IPS-NIHi7 (cell line): ENCODE data around the gene RELN.
A peak's percentile ranks its signal among the peaks of the same experiment; 100 is the strongest.
"Not testable (repeated sequence)": the region's sequence is repeated elsewhere in the genome, so short reads cannot be mapped to it uniquely, and the experiment has no call there.

Experiments
- DNase-seq: peaks from one replicate; pipeline ENCODE4 v3.0.0; 2012; ENCODE audit warnings: mixed read lengths; ENCODE audit errors: extremely low spot score

Gene RELN

GRCh38 chr7:103791894-103792293 is 197.6 kb downstream of the RELN start:
- no peak for DNase-seq

DNA sequence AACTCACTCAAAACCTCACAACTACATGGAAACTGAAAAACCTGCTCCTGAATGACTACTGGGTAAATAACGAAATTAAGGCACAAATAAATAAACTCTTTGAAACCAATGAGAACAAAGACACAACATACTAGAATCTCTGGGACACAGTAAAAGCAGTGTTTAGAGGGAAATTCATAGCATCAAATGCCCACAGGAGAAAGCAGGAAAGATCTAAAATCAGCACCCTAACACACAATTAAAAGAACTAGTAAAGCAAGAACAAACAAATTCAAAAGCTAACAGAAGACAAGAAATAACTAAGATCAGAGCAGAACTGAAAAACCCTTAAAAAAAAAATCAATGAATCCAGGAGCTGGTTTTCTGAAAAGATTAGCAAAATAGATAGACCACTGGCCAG is 202.4 kb downstream of the RELN start:
- DNase-seq = not testable (repeated sequence)

GRCh38 chr7:103784646-103785286 is 204.7 kb downstream of the RELN start:
- DNase-seq = no peak

GRCh38 chr7:103781409-103781808 is 208.0 kb downstream of the RELN start:
- DNase-seq = no peak

- DNase-seq = not testable (repeated sequence)
These were observed 208.9 kb downstream of the RELN start for GRCh38 chr7:103780561-103780960.

DNA sequence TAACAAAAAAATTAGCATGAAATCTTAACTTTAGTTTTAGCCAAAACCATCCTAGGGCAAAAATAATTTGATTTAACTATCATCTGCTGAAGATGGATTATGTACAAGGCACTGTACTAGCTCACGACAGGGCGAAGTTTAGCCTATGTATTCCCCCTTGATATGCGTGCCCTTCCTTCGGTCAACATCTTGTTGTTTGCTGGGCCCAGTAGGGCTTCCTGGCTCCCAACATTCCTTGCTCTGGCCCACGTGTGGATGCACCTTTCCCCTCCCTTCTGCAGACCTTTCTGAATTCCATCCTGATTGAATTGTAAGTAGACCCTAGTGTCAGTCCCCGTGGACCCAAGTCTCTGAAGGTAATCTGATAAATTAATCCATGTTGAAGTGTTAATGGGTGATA is 212.0 kb downstream of the RELN start:
- DNase-seq = no peak

DNA sequence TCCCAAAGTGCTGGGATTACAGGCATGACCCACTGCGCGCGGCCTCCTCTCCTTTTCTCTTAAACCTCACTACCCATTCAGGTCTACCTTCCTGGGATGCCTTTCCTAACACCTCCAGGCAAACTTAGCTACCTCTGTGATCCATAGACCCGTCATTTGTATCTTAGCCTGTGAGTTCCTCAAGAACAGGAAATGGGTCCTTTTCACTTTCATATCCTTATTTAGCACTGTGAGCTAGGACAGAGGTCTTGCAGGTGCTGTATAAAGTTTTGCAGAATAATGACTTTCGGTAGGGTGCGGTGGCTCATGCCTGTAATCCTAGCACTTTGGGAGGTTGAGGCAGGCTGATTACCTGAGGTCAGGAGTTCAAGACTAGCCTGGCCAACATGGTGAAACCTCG is 215.7 kb downstream of the RELN start:
- no peak for DNase-seq

DNA sequence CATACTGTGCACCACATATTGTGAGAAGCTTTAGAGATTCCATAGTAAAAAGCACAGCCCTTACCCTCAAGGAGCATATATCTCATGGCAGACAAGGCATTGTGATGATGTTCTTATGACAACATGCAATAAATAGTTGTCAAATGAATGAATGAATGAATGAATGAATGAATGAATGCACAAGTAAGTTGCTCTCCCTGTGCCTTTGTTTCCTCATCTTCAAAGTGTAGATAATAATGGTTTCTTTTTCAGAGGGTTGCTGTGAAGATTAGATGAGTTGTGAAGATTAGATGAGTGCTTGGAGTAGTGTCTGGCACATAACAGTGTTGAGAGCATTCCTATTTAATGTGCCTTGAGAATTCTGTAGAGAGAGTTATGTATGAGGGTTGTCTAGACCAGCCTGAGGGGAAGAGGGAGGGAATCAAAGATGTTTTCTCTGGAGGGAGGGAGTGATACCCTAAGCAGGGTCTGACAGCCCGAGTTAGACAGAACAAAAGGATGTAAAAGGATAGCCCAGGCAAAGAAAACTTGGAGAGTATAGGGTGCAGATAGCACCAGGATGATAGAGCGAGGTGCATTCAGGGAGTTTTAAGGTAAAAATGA is 217.2 kb downstream of the RELN start:
- DNase-seq = no peak

DNA sequence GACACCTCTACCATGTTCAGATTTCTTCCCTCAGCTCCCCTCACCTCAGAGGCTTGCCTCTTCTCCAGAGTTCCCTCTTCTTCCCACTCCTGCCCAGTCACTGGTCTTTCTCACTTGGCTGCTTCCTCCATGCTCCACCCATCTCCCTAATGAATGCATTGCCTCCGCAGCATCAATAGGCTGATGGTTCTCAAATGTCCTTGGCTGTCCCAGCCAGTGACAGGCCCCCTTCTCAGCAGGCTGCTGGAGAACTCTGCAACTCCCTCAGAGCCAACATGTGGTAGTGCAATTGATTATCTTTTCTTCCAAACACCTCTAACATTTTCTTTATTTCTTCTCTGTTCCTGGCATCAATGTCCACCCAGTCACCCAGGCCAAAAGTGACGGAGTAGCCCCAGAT is 218.2 kb downstream of the RELN start:
- peak; percentile 12 for DNase-seq

GRCh38 chr7:103766660-103767059 is 222.8 kb downstream of the RELN start:
- no peak for DNase-seq

- peak; percentile 16 for DNase-seq
These were observed 223.6 kb downstream of the RELN start for GRCh38 chr7:103765901-103766300.

- DNase-seq = no peak
These were observed 224.6 kb downstream of the RELN start for GRCh38 chr7:103764901-103765300.

- no peak for DNase-seq
These were observed 226.6 kb downstream of the RELN start for GRCh38 chr7:103762877-103763276.

- DNase-seq = no peak
These were observed 227.2 kb downstream of the RELN start for GRCh38 chr7:103762065-103762760.

DNA sequence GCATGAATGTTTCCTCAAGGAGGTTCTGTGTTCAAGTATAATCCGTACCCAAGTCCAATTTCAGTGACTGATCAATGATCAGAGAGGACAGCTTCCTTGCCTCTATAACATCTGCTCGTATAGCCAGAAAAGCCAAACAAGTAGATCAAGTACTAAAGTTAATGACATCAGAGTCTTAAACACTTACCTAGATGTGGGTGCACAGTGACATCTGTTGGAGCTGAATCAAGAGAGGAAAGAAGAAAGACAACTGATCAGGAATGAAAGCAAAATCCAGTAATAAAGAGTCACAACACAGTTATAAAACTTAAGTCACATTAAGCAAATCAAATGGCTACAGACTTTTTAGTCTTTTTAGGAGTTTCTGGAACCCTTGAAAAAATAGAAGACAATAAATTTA is 236.5 kb downstream of the RELN start:
- DNase-seq = no peak

DNA sequence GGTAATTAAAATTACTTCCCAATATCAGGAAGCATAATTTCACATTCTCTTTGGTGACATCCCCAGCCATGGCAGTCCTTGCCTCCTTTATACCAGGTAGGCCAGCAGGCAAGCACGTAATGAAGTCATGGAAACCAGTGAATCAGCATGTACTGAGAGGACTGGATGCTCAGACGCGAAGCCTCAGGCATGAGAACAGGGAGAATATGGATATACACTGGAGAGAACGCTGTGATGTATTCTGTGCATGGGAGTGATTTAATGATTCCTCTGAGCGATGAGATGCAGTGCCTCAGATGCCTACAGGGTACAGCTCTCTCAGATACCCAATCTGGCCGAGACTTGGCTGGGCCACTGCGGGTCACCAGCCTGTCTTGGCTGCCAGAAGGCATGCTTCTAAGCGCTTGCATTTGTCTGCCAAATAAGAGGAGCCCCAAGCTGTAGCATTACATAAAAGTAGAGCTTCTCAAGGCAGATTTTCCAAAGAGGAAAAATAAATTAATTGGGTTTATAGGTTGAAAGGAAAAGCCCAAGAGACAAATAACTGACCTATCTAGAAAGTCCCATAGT is 238.1 kb downstream of the RELN start:
- DNase-seq = no peak

- no peak for DNase-seq
These were observed 240.8 kb downstream of the RELN start for GRCh38 chr7:103748680-103749079.

DNA sequence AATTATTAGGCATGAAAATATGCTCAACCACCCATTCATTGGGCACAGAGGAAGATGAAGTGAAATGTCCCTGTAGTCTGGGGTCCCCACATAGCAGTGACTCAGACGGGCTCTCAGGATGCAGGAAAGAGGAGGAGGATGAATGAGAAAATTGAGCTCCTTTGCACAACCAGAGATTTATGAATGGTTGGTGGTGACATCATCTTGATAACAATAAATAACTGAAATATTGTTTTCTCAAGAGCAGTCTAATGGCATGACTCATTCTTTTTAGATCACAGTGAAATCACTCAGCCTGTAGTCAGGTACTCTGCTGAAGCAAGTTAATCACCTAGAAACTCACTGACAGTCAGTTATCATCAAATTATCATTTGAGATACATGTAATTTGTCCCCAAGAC is 254.1 kb downstream of the RELN start:
- no peak for DNase-seq

- DNase-seq = no peak
These were observed 258.3 kb downstream of the RELN start for GRCh38 chr7:103731169-103731568.

GRCh38 chr7:103729026-103729425 is 260.4 kb downstream of the RELN start:
- no peak for DNase-seq

- no peak for DNase-seq
These were observed 261.4 kb downstream of the RELN start for GRCh38 chr7:103727982-103728610.

GRCh38 chr7:103719070-103719469 is 270.4 kb downstream of the RELN start:
- DNase-seq = no peak
